ENCODE results near the gene TMEM95.
"Not testable (repeated sequence)": the region's sequence is repeated elsewhere in the genome, so short reads cannot be mapped to it uniquely, and the experiment has no call there.

TMEM95 gene

GRCh38 chr17:7324438-7324779 is 30.5 kb upstream of the TMEM95 start:
- no peak for DNase-seq

- no peak for DNase-seq
Measured at GRCh38 chr17:7325031-7325528, 29.9 kb upstream of the TMEM95 start.

GRCh38 chr17:7326186-7326585 is 28.8 kb upstream of the TMEM95 start:
- DNase-seq, result no peak

- DNase-seq, result no peak
Measured at GRCh38 chr17:7327056-7327455, 27.9 kb upstream of the TMEM95 start.

GRCh38 chr17:7327501-7327900 is 27.5 kb upstream of the TMEM95 start:
- DNase-seq, result no peak

GRCh38 chr17:7328009-7328408 is 26.9 kb upstream of the TMEM95 start:
- no peak for DNase-seq

- no peak for DNase-seq
Measured at GRCh38 chr17:7328840-7329373, 26.0 kb upstream of the TMEM95 start, which contains the start of gene NEURL4. TSS of gene NEURL4 (minus strand) at chr17:7329335. CDS start at chr17:7329312, 23 bp downstream.

- peak; percentile 99 for DNase-seq
Measured at GRCh38 chr17:7329374-7329996, 25.5 kb upstream of the TMEM95 start.

GRCh38 chr17:7329997-7330637 is 24.8 kb upstream of the TMEM95 start:
- DNase-seq, result peak; percentile 71 to 86

- DNase-seq, result no peak
Measured at GRCh38 chr17:7330638-7331015, 24.3 kb upstream of the TMEM95 start.

- DNase-seq, result no peak
Measured at GRCh38 chr17:7332111-7332510, 22.8 kb upstream of the TMEM95 start.

GRCh38 chr17:7332600-7333069 is 22.3 kb upstream of the TMEM95 start:
- not testable (repeated sequence) for DNase-seq

GRCh38 chr17:7334938-7335538 is 19.9 kb upstream of the TMEM95 start:
- no peak for DNase-seq

GRCh38 chr17:7335765-7336164 is 19.2 kb upstream of the TMEM95 start:
- DNase-seq, result not testable (repeated sequence)

- DNase-seq, result no peak
Measured at GRCh38 chr17:7336240-7337175, 18.4 kb upstream of the TMEM95 start, which contains the start of gene ACAP1. TSS of gene ACAP1 (plus strand) at chr17:7336529. CDS start at chr17:7336735, 206 bp downstream.

GRCh38 chr17:7337600-7337999 is 17.4 kb upstream of the TMEM95 start:
- DNase-seq, result not testable (repeated sequence)

GRCh38 chr17:7340179-7340578 is 14.8 kb upstream of the TMEM95 start:
- no peak for DNase-seq

- DNase-seq, result no peak
Measured at GRCh38 chr17:7341842-7342241, 13.1 kb upstream of the TMEM95 start.

GRCh38 chr17:7343250-7343649 is 11.7 kb upstream of the TMEM95 start:
- DNase-seq, result no peak

- no peak for DNase-seq
Measured at GRCh38 chr17:7346761-7347614, 8.0 kb upstream of the TMEM95 start.

- DNase-seq, result no peak
Measured at GRCh38 chr17:7347630-7348477, 7.1 kb upstream of the TMEM95 start.
